Kasumi-1 (cell line): ENCODE measurements around the gene KLHL20.
"Not testable (repeated sequence)": the region's sequence is repeated elsewhere in the genome, so short reads cannot be mapped to it uniquely, and the experiment has no call there.

Experiments used
- DNase-seq, 2 experiments: peaks; one replicate each; lab custom pipeline; 2025; lab: John Stamatoyannopoulos, UW

KLHL20 gene, protein sequence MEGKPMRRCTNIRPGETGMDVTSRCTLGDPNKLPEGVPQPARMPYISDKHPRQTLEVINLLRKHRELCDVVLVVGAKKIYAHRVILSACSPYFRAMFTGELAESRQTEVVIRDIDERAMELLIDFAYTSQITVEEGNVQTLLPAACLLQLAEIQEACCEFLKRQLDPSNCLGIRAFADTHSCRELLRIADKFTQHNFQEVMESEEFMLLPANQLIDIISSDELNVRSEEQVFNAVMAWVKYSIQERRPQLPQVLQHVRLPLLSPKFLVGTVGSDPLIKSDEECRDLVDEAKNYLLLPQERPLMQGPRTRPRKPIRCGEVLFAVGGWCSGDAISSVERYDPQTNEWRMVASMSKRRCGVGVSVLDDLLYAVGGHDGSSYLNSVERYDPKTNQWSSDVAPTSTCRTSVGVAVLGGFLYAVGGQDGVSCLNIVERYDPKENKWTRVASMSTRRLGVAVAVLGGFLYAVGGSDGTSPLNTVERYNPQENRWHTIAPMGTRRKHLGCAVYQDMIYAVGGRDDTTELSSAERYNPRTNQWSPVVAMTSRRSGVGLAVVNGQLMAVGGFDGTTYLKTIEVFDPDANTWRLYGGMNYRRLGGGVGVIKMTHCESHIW

DNA sequence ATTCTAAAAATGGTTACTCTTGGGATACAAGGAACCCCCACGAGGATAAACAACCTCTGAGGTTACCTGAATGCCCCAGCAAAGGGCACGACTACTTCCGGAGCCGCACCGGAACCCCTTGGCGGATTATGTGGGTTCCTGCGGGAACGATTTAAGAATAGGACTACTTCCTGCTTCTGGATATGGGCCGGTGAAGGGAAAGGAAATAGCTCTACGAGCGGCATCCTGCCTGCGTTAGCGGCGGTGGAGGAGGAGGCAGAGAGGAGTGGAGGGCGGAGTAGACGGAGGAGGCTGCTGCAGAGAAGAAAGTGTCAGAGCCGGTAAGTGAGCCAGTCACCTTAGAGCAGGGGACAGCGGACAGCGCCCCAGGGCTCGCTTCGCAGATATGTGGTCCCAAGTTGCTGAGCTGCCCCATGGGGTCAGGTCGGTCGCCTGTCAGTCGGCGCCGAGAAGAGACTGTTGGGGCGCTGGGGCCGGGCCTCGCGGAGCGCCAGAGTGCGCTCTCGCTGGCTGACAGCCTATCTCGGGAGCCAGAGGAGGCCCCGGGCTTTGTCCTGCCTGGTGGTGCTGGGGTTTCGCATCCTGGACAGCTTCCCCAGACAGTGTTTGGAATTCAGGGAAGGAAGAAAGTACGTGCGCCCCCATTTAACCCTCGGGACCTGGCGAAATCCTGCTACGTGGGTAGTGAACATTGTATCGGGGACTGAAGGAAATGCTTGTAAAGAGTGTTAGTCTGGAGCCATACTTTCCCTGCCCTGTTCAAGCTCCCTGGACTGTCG is at the start of gene KLHL20:
Gene KLHL20 (plus strand): TSS at position 223 of the 779 bp plus-strand sequence. CDS start 1,063 bp downstream, outside the sequence.
- DNase-seq = peak; percentile 94 to 95

DNA sequence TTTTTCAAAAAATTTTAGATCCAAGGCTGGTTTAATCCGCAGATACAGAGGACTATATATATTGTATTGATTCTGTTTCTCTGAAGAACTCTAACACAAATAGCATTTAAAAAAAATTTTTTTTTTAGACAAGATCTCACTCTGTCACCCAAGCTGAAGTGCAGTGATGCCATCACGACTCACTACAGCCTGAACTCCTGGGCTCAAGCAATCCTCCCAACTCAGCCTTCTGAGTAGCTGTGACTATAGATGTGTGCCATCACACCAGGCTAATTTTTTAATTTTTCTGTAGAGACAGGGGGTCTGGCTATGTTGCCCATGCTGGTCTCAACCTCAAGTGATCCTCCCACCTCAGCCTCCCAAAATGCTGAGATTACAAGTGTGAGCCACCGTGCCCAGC is 48.1 kb upstream of the KLHL20 start:
- no peak for DNase-seq

DNA sequence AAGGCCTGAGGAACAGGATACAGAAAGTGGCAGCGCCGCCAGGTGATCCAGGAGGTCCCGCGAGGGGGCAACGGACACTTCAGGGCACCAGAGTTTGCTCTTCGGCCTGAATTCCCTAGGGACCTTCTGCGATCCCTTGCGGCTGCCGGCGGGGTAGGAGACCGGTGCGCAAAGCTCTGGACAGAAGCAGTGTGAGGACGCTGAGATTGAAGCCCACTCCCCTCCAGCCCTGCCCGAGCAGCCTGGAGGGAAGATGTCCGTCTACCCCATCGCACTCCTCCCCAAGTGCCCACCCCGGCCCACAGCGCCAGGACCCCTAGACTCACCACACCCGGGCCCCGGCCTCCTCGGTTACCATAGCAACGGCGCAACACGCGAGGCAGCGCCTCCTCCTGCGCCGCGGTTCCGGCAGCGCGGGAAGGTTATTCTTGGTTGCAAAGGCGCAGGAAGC is 45.3 kb upstream of the KLHL20 start, which contains the start of gene ANKRD45:
Gene ANKRD45 (minus strand): TSS at position 361 of the 451 bp plus-strand sequence. CDS start 10,433 bp downstream, outside the sequence.
- DNase-seq = no peak

DNA sequence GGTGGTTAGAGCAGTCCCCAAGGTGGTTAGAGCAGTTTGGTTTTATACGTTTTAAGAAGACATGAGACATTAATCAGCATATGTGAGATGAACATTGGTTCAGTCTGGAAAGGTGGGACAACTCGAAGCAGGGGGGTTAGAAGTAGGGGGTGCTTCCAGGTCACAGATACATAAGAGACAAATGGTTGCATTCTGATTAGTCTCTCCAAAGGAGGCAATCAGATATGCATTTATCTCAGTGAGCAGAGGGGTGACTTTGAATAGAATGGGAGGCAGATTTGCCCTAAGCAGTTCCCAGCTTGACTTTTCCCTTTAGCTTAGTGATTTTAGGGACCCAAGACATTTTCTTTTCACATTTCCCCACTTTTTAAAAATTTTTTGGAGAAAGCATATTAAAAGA is 40.3 kb upstream of the KLHL20 start:
- DNase-seq = not testable (repeated sequence)

DNA sequence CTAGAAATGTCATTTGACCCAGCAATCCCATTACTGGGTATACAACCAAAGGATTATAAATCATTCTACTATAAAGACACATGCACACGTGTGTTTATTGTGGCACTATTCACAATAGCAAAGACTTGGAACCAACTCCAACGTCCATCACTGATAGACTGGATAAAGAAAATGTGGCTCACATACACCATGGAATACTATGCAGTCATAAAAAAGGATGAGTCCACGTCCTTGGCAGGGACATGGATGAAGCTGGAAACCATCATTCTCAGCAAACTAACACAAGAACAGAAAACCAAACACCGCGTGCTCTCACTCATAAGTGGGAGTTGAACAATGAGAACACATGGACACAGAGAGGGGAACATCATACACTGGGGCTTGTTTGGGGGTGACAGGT is 34.6 kb upstream of the KLHL20 start:
- DNase-seq = not testable (repeated sequence)

DNA sequence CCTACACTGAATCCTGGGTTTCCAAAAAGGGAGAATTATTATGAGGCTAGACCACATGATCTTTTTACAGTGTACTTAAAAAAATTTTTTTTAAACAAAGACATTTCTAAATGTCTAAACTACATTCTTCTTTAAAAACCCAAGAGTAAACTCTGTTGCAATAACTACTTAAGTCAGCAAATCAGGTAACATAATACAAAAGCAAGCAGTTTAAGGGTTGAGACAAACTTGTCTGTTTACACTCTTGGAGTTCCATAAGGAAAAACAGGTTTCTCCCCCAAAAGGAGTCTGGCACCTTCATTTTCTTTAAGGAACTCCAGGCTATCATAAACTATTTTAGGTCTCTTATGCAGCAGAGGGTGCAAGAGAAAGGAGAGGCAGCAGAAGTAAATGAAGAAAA is 32.6 kb upstream of the KLHL20 start:
- no peak for DNase-seq

DNA sequence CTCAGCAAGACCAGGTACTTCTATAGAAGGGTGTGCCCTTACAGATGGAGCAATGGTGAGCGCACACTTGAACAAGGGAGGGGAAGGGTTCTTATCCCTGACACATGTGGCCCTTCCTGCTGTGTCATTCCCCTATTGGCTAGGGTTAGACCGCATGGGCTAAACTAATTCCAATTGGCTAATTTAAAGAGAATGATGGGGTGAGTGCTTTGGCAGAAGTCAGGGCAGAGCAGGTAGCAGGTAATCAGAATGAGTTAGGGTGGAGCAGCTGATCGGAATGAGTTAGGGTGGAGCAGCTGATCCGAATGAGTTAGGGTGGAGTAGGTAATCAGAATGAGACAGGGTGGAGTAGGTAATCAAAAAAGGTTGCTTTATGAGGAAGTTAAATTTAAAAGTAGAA is 30.9 kb upstream of the KLHL20 start:
- DNase-seq = not testable (repeated sequence)

DNA sequence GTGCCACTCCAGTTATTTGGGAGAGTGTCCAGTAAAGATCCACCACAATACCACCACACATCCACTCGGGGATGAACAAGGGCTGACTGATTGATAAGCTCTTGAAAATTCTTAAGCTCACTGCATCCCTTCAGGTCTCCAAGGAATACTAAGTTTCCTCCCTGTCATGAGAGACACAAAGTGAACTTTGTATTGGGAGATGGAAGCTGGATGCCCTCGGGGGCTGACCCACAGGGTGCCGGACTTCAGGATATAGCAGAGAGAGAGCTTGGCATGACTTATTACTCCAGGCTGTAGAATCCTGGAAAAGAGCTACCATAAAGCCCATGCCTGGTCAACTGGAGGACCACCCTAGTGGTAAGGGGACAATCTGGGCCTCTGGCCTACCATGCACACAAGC is 29.7 kb upstream of the KLHL20 start:
- not testable (repeated sequence) for DNase-seq

DNA sequence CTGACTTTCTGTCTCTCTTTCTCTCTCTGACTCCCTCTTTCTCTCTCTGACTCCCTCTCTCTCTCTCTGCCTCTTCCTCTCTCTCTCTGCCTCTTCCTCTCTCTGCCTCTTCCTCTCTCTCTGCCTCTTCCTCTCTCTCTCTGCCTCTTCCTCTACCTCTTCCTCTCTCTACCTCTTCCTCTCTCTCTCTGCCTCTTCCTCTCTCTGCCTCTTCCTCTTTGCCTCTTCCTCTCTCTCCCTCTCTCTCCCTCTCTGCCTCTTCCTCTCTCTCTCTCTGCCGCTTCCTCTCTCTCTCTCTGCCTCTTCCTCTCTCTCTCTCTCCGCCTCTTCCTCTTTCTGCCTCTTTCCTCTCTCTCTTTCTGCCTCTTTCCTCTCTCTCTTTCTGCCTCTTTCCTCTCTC is 26.5 kb upstream of the KLHL20 start:
- DNase-seq = no peak

DNA sequence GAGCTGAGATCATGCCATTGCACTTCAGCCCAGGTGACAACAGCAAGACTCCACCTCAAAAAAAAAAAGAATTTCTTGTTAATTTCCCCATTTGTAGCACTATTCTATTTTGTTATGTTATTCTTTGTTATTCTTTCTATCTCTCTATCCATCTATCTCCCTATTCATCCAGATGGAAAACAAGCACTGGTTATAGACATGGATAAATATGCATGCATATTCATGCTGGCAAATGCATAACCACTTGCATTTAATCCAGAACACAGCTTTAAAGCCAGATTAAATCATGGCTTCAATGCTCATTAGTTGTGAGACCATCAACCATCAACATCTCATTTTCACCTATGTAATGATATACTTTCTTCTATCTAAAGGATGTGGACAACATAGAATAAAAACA is 21.5 kb upstream of the KLHL20 start:
- no peak for DNase-seq

DNA sequence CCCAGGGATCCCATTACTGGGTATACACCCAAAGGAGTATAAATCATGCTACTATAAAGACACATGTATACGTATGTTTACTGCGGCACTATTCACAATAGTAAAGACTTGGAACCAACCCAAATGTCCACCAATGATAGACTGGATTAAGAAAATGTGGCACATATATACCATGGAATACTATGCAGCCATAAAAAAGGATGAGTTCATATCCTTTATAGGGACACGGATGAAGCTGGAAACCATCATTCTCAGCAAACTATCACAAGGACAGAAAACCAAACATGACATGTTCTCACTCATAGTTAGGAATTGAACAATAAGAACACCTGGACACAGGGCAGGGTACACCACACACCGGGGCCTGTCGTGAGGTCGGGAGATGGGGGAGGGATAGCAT is 13.5 kb upstream of the KLHL20 start:
- not testable (repeated sequence) for DNase-seq

DNA sequence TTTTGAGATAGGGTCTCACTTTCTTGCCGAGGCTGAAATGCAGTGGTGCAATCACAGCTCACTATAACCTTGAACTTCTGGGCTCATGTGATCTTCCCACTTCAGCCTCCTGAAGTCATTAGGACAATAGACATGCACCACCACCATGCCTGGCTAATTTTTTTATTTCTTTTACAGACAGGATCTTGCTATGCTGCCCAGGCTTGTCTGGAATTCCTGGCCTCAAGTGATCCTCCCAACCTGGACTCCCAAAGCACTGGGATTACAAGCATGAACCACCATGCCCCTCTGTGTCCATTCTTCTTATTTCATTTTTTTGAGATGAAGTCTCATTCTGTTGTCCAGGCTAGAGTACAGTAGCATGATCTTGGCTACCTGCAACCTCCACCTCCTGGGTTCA is 12.0 kb upstream of the KLHL20 start:
- DNase-seq = no peak

DNA sequence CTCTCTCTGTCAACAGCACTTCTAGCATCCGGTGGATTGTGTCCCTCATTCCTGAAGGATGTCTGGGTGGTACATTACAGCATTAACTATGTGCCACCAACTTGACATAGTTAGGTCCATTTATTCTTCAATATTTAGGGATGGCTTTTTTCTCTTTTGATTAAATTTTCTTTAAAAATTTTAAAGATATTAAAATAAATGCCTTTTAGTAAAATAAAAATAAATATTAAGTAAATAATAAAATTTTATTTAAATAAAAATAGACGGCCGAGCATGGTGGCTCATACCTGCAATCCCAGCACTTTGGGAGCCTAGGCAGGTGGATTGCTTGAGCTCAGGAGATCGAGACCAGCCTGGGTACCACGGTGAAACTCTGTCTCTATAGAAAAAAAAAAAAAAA is 9.7 kb upstream of the KLHL20 start:
- no peak for DNase-seq

DNA sequence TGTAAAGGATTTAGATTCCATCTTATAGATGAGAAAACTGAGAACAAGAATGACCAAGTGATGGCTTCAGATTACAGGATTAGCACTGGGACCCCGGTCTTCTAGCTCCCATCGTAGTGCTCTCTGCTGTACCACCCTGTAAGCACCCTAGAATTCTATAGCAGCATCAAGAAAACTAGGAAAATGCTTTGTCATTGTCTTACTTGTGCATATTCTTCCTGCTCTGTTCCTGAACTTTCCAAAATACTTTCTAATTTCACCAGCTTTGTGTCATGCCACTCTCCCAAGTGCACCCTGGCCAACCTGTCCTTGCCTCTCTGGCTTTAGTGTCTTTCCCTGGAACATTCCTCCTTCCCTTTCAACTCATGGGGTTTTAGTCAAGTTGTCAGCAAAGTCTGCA is 6.0 kb upstream of the KLHL20 start:
- DNase-seq = no peak

DNA sequence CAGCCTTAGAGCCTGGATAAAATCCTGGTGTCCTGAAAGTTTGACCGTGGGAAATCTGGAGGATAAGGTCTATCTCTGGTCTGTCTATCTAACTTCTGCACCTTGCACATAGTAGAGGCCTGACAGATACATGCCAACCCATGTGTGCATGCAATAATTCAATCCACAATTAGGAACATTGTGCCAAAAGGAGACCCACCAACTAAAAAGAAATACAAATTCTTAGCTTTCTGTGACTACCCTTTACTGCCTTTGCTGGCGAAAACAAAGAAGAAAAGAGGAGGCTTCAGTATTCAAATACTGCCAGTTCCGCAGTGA is 381 bp upstream of the KLHL20 start:
- DNase-seq = no peak

DNA sequence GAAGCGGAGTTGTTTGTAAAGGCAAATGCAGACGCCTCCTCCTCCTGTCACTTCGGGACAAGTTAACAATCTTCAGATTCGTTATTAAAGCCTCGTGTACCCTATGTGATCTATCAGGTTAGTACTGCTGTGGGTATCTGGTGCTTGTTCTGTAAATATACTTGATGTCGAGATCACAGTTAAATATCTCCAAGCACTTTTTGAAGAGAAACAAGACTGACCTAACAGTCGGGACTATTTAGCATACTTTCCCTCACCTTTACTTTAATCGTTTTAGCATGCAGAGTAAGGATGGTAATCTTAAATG is 710 bp downstream of the KLHL20 start:
- DNase-seq = no peak

DNA sequence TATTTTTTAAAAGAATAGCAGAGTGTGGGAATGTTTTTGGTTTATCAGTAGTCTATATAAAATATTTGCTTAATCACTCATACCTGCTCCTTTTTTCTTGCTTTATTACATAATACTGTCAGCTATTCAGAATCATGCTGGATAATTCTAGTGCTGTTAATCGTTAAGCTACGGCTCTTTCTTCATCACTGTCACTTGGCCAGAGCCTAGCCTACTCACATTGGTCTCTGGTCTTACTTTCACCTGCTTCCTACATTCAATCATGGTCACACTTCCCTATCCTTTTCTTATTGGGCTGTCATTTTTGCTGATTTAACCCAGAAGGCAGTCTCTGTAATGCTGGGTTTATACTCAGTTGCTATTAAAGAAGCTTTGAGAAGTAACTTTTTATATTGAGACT is 2.5 kb downstream of the KLHL20 start:
- DNase-seq = no peak

DNA sequence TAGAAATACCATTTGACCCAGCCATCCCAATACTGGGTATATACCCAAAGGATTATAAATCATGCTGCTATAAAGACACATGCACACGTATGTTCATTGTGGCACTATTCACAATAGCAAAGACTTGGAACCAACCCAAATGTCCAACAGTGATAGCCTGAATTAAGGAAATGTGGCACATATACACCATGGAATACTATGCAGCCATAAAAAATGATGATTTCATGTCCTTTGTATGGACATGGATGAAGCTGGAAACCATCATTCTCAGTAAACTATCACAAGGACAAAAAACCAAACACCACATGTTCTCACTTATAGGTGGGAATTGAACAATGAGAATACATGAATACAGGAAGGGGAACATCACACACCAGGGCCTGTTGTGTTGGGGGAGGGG is 16.6 kb downstream of the KLHL20 start:
- not testable (repeated sequence) for DNase-seq

DNA sequence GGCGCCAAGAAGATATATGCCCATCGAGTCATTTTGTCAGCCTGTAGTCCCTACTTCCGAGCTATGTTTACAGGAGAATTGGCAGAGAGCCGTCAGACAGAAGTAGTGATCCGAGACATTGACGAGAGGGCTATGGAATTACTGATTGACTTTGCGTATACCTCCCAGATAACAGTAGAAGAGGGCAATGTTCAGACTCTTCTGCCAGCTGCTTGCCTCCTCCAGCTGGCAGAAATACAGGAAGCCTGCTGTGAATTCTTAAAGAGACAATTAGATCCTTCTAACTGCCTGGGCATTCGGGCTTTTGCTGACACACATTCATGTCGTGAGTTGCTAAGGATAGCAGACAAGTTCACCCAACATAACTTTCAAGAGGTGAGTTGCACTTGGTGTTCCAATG is 19.1 kb downstream of the KLHL20 start:
- no peak for DNase-seq

DNA sequence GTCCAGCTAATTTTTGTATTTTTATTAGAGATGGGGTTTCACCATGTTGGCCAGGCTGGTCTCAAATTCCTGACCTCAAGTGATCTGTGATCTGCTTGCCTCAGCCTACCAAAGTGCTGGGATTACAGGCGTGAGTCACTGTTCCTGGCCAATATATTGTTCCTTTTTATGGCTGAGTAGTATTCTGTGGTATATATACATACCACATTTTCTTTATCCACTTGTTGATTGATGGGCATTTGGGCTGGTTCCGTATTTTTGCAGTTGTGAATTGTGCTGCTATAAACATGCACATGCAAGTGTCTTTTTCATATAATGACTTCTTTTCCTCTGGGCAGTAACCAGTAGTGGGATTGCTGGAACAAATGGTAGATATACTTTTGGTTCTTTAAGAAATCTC is 21.3 kb downstream of the KLHL20 start:
- DNase-seq = not testable (repeated sequence)

DNA sequence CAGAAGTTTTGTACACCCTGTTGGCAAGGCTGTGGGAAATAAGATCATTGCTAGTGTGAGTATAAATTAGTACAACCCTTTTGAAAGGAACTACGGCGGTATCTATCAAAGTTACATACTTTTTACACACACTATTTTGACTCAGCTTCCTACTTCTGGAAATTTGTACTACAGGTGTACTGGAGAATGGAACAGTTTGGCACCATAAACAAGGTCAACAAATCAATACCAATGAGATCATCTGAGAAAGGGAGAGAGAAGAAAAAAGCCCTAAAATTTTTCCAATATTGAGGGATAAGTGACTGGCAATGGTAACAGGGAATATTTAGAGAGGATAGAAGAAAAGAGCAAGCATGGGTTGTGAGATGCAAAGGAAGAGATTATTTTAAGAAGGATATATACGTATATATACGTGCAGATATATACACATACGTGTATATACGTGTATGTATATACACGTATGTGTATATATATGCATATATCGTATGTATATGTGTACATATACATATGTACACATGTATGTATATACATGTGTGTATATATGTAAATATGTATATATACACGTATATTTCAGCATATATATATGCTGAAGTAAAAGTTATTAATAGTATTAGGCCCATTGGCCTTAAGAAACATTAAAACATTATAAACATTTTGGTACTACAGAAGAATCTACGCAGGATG is 27.6 kb downstream of the KLHL20 start:
- no peak for DNase-seq

DNA sequence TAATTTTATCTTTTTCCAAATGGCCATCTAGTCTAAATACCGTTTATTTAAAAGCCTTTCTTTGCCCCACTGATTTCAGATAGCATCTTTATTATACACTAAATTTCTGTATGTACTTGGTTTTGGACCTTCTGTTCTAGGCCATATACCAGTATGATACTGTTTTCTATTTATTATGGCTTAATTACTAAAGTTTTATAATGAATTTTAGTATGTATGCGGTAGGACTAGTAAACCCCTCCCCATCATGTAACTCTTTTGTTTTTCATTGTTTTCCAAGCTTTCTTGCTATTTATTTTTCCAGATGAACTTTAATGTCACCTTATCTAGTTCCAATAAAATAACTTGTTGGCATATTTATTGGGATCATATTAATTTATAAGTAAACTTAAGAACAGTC is 29.9 kb downstream of the KLHL20 start:
- DNase-seq = no peak
